HG02571 (cell line): ENCODE measurements around the gene FAM20C.
A peak's percentile ranks its signal among the peaks of the same experiment; 100 is the strongest.

Experiments used
- ATAC-seq: cut with Tn5 transposase; IDR thresholded peaks from one replicate; pipeline ENCODE4 v1.9.1; 2021; ENCODE audit warnings: mild to moderate bottlenecking, moderate library complexity; ENCODE audit not compliant: unreplicated experiment

Gene FAM20C

GRCh38 chr7:191981-192649, at the start of gene FAM20C:
Gene FAM20C, plus strand, starts transcription at chr7:192571. Its CDS starts 629 bp downstream, at chr7:193200.
- no peak for ATAC-seq

- ATAC-seq, result no peak
Measured at GRCh38 chr7:143145-143751, 49.1 kb upstream of the FAM20C start.

- no peak for ATAC-seq
Measured at GRCh38 chr7:143811-144453, 48.4 kb upstream of the FAM20C start.

- ATAC-seq, result no peak
Measured at GRCh38 chr7:144454-144826, 47.9 kb upstream of the FAM20C start.

- ATAC-seq, result no peak
Measured at GRCh38 chr7:145863-146262, 46.5 kb upstream of the FAM20C start.

- ATAC-seq, result no peak
Measured at GRCh38 chr7:148543-148931, 43.8 kb upstream of the FAM20C start.

- ATAC-seq, result peak; percentile 95
Measured at GRCh38 chr7:148932-149790, 43.2 kb upstream of the FAM20C start.

- no peak for ATAC-seq
Measured at GRCh38 chr7:149791-150636, 42.4 kb upstream of the FAM20C start.

GRCh38 chr7:150811-151221, 41.6 kb upstream of the FAM20C start:
- no peak for ATAC-seq

- ATAC-seq, result no peak
Measured at GRCh38 chr7:151346-152050, 40.9 kb upstream of the FAM20C start.

- ATAC-seq, result no peak
Measured at GRCh38 chr7:152702-153391, 39.5 kb upstream of the FAM20C start.

- ATAC-seq, result no peak
Measured at GRCh38 chr7:153604-154003, 38.8 kb upstream of the FAM20C start.

- no peak for ATAC-seq
Measured at GRCh38 chr7:154096-154799, 38.1 kb upstream of the FAM20C start.

GRCh38 chr7:155469-155900, 36.9 kb upstream of the FAM20C start:
- no peak for ATAC-seq

GRCh38 chr7:156111-157007, 36.0 kb upstream of the FAM20C start:
- ATAC-seq, result no peak

GRCh38 chr7:157008-157310, 35.4 kb upstream of the FAM20C start:
- no peak for ATAC-seq

- no peak for ATAC-seq
Measured at GRCh38 chr7:157771-158625, 34.4 kb upstream of the FAM20C start.
